Esophagus (tissue), 2 donors: Measurements from ENCODE around the gene PPL. TPM values are rescaled to one million over a fixed set of nuclear protein-coding genes. Genes with fewer than 3 reads are reported as not detected.
"Not testable (repeated sequence)": the region's sequence is repeated elsewhere in the genome, so short reads cannot be mapped to it uniquely, and the experiment has no call there.

Experiments
- H3K27ac ChIP-seq, 2 donors: one replicate each; pipeline ENCODE4 v1.5.1; 2013; ENCODE audit warnings: low read depth in 2 of 2, mild to moderate bottlenecking in 2 of 2, inconsistent platforms in 1 of 2, low read length in 1 of 2, moderate library complexity in 1 of 2
- H3K27me3 ChIP-seq, 2 donors: one replicate each; pipeline ENCODE4 v1.6.1; 2013; ENCODE audit warnings: low read length in 2 of 2, control low read depth in 1 of 2, mild to moderate bottlenecking in 1 of 2; ENCODE audit not compliant: insufficient read depth in 2 of 2, control insufficient read depth in 1 of 2
- H3K36me3 ChIP-seq, 2 donors: one replicate each; pipeline ENCODE4 v1.6.1; 2013; ENCODE audit warnings: low read length in 1 of 2; ENCODE audit not compliant: control insufficient read depth in 2 of 2, insufficient read depth in 2 of 2
- H3K4me1 ChIP-seq, 2 donors: one replicate each; pipeline ENCODE4 v1.6.1; 2013; ENCODE audit warnings: low read length in 1 of 2; ENCODE audit not compliant: control insufficient read depth in 2 of 2, insufficient read depth in 2 of 2
- H3K4me3 ChIP-seq, 2 donors: one replicate each; pipeline ENCODE4 v1.5.1; 2013; ENCODE audit warnings: low read length in 2 of 2, mild to moderate bottlenecking in 2 of 2, low read depth in 1 of 2, moderate library complexity in 1 of 2
- H3K9me3 ChIP-seq, 2 donors: one replicate each; pipeline ENCODE4 v1.6.1; 2013; ENCODE audit warnings: mild to moderate bottlenecking in 2 of 2, low read depth in 1 of 2, low read length in 1 of 2, moderate library complexity in 1 of 2; ENCODE audit not compliant: control insufficient read depth in 2 of 2, insufficient read depth in 1 of 2
- WGBS, 2 donors: extraction: QIAGEN DNeasy Blood & Tissue Kit; methylation state at CpG; one replicate each; pipeline ENCODE4 v1.1.7; 2013; 5-methylcytosine and 5-hydroxymethylcytosine counted together
- polyA plus RNA-seq, 2 donors: library from polyadenylated mRNA; stranded (reverse); fragments of 200-250 nt; gene quantifications; one replicate each; pipeline ENCODE4 v1.2.3, GENCODE V29; 2013
- donor health status: healthy with polysubstance abuse.
- donor health status: Bipolar disorder and iron deficiency.

PPL gene
- polyA plus RNA-seq, 2 donors, result 561 to 739 TPM

DNA sequence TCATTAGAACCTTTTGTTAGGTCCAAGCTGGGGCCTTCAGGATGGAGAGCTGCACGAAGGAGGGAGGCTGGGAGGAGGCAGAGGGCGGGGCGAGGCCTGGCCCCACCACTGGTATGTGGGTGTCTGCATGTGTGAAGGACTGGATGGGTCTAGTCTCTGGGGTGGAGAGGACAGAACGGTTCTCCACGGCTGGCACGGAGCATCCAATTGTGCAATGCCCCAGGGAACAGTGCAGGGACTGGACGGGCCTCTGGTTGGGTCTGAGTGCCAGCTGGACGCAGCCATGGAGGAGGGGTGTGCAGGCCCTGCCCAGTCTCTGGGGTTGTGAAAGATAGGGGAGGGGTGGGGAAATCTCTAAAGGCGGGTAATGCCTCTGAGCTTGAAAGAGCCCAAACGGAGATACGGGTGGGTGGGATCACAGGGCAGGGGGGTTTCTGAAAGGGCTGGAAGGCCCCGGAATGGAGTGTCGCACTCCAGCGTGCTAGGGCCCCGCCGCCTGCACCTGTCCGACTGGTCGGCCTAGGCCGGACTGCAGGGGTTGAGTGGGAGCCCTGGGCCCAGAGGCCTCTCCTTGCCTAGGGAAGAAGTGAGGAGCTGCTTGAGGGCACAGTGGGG is 1.6 kb downstream of the PPL start:
- peak overlapping the region; percentile 95 to 98 for H3K27ac ChIP-seq
- peaks cover 0 to 31% of the 10 kb centered on the region in 2 donors for H3K4me1 ChIP-seq
- WGBS, 2 donors, result 37 to 42% methylated on average over 18 to 19 of the region's 19 CpGs
- H3K36me3 ChIP-seq, result peaks cover 0 to 28% of the 10 kb centered on the region in 2 donors
- peak overlapping the region; percentile 77 to 89 for H3K4me3 ChIP-seq
- H3K9me3 ChIP-seq, result no peaks in the 10 kb centered on the region
- H3K27me3 ChIP-seq, result no peaks in the 10 kb centered on the region

DNA sequence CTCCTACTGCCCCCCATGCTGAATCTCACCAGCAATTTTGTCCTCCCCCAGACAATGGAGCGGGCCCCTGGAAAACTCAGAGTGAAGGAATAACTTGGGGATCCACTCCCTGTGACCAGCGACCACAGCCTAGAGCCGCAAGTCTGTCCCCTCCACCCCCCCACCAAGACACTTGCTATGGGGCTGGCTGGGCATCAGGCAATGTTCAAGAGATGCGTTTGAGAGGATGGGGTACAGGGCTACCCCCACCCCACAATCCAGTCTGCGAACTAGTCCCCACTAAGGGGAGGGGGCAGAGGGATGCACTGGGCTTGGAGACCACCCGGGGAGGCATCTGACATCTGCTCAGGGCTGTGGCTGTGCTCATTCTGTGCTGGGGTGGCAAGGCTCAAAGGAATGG is 2.4 kb downstream of the PPL start:
- peaks cover 0 to 33% of the 10 kb centered on the region in 2 donors for H3K36me3 ChIP-seq
- peak overlapping the region; percentile 95 to 98 for H3K27ac ChIP-seq
- peak overlapping the region; percentile 77 to 89 for H3K4me3 ChIP-seq
- 72 to 77% methylated on average over 6 of the region's 6 CpGs for WGBS, 2 donors
- peaks cover 0 to 36% of the 10 kb centered on the region in 2 donors for H3K4me1 ChIP-seq
- no peaks in the 10 kb centered on the region for H3K9me3 ChIP-seq
- H3K27me3 ChIP-seq, result no peaks in the 10 kb centered on the region

DNA sequence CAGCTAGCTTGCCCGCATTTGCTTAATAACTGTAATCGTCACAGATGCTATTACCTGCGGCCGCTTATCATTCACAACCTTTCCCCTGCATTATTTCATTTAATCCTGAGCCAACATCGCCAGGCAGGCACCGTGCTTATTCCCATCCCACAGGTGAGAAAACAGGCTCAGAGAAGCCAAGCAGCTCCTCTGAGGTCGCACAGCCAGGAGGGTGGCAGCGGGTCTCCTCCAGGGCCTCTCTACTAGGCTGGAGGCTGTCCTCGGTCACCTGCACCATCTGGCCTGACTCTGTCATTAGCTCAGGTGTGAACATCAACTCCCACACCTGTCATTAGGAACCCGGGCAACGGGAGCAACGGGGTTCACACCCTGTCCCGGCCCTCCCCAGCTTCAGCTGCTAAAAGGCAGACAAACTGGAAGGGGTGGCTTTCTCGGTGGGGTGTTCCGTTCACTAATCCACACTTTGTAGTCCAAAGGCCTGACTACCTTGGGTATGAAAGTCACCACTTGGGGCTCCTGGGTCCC is 3.0 kb downstream of the PPL start:
- Histone ChIP-seq H3K9me3 (no peaks in the 10 kb centered on the region), H3K36me3 (peaks cover 0 to 33% of the 10 kb centered on the region in 2 donors), H3K27ac (peak overlapping the region; percentile 95 to 98), H3K27me3 (no peaks in the 10 kb centered on the region), H3K4me3 (peak overlapping the region; percentile 77 to 89), H3K4me1 (peaks cover 0 to 36% of the 10 kb centered on the region in 2 donors)
- 61 to 65% methylated on average over 15 of the region's 15 CpGs for WGBS, 2 donors

DNA sequence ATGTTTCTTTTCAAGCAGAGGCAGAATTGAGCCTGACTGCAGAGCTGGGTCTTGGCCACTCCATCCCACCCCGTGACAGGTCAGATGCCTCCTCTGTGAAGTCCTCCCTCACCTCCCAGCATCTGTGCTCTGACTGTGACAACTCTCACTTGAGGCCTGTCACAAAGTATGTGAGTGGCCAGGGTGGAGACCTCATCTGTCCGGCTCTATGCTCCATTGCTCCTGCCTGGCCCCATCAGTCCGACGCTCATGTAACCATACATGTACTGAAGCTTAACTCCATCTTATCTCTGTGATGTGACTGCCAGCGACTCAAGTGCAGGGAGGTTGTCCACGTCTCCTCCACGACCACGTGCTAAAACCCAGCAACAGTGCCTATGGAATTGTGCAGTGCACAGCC is 3.5 kb downstream of the PPL start:
- Histone ChIP-seq H3K4me3 (peak overlapping the region; percentile 77 to 89), H3K27ac (peak overlapping the region; percentile 95 to 98)
- WGBS, 2 donors, result 59 to 61% methylated on average over 8 of the region's 8 CpGs

DNA sequence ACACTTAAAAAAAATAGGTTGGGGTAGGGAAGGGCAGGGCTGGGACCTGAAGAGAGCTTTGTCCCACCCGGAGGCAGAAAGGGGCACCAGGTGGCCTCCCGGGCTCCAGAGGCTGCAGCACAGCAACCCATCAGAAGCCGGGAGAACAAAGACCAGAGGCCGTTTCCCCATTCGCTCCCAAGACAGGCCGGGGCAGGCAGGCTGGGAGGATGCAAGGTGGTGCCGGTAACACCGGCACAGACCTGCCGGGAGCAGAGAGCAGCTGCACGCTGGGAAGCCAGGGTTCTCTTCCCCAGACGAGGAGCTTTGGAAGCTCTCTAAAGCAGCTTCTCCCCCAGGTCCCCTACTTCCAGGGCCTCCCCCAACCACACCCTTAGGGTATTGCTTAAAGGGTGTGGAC is 5.6 kb downstream of the PPL start:
- H3K27me3 ChIP-seq, result no peaks in the 10 kb centered on the region
- H3K27ac ChIP-seq, result peak overlapping the region; percentile 95 to 98
- no peaks in the 10 kb centered on the region for H3K9me3 ChIP-seq
- peak overlapping the region; percentile 27 to 89 for H3K4me3 ChIP-seq
- WGBS, 2 donors, result 49 to 67% methylated on average over 11 of the region's 11 CpGs
- H3K4me1 ChIP-seq, result peaks cover 0 to 35% of the 10 kb centered on the region in 2 donors
- H3K36me3 ChIP-seq, result peaks cover 0 to 38% of the 10 kb centered on the region in 2 donors

More for the DNA sequence above, 3.5 kb downstream of the PPL start:
- peaks cover 0 to 34% of the 10 kb centered on the region in 2 donors for H3K36me3 ChIP-seq
- no peaks in the 10 kb centered on the region for H3K27me3 ChIP-seq
- H3K4me1 ChIP-seq, result peaks cover 0 to 36% of the 10 kb centered on the region in 2 donors
- no peaks in the 10 kb centered on the region for H3K9me3 ChIP-seq

DNA sequence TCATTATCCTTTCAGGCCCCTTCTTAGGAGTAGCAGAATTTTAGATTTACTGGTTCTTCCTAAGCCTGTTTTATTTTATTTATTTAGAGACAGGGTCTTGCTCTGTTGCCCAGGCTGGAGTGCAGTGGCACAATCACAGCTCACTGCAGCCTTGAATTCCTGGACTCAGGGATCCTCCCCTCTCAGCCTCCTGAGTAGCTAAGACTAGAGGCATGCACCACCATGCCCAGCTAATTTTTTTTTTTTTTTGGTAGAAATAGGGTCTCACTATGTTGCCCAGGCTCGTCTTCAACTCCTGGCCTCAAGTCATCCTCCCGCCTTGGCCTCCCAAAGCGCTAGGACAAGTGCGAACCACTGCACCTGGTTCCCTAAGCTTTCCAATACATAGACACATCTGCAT is 7.3 kb downstream of the PPL start:
- 93% methylated on average over 4 of the region's 4 CpGs for WGBS, 2 donors
- Histone ChIP-seq H3K36me3 (peaks cover 0 to 31% of the 10 kb centered on the region in 2 donors), H3K27ac (peak overlapping the region in 1 of 2 donors; percentile 98)

DNA sequence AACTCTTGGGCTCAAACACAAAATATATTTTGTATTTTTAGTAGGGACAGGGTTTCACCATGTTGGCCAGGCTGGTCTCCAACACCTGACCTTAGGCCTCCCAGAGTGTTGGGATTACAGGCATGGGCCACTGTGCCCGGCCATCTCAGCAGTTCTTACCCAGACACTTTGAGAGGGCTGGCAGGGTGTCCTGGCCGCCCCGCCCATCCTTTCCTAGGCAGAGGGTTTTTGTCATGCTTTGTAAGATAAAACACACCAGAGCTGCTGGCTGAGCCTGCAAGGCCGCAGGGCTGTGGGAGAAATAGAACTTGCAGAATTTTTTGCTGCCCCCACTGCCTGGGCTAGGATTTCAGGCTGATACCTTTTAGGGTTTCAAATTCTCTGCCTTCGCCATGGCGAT is 8.7 kb downstream of the PPL start:
- Histone ChIP-seq H3K4me3 (no peak overlapping the region), H3K4me1 (peaks cover 0 to 27% of the 10 kb centered on the region in 2 donors), H3K36me3 (peaks cover 0 to 27% of the 10 kb centered on the region in 2 donors), H3K27ac (peak overlapping the region; percentile 67 to 77), H3K27me3 (no peaks in the 10 kb centered on the region), H3K9me3 (no peaks in the 10 kb centered on the region)
- 75 to 78% methylated on average over 6 of the region's 6 CpGs for WGBS, 2 donors

More for the DNA sequence above, 7.3 kb downstream of the PPL start:
- peaks cover 0 to 29% of the 10 kb centered on the region in 2 donors for H3K4me1 ChIP-seq
- H3K9me3 ChIP-seq, H3K27me3 ChIP-seq, H3K4me3 ChIP-seq: not testable (repeated sequence)

DNA sequence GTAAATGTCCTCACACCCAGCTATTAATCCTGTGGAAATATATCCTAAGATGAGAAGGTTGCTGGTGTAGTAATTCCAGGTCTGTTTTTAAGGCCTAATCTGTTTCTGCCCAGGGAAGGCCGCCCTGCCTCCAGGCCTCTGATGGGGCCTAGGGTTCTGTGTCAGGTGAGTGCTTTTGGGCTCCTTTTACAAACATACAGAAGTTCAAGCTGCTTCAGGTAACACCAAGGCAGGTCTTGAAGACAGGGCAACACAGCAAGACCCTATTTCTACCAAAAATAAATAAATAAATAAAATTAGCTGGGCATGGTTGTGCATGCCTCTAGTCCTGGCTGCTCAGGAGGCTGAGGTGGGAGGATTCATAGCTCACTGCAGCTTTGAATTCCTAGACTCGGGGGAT is 9.3 kb downstream of the PPL start:
- WGBS, 2 donors, result 64 to 68% methylated on average over 2 of the region's 2 CpGs
- no peaks in the 10 kb centered on the region for H3K9me3 ChIP-seq
- H3K27ac ChIP-seq, result peak overlapping the region; percentile 67 to 77
- no peaks in the 10 kb centered on the region for H3K27me3 ChIP-seq
- H3K4me3 ChIP-seq, result peak overlapping the region in 1 of 2 donors; percentile 10
- peaks cover 0 to 27% of the 10 kb centered on the region in 2 donors for H3K36me3 ChIP-seq
- H3K4me1 ChIP-seq, result peaks cover 0 to 29% of the 10 kb centered on the region in 2 donors

DNA sequence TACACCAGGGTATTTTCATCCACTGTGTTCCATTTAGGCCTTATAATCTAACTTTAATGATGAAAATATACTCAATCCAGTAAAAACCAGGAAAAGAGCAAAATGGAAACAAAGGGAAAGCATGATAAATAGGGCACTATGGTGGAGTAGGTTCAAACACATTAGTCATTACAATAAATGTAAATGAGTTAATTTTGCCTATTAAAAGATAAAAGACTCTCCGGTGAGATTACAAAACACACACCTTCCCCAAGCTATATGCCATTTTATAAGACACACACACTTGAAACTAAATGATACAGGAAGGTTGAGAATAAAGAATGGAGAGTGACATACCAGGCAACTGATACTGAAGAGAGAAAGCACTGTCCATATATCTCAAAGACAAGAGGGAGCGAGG is 10.0 kb downstream of the PPL start:
- WGBS, 2 donors, result 87 to 98% methylated on average over 2 of the region's 2 CpGs
- Histone ChIP-seq H3K27me3 (no peaks in the 10 kb centered on the region), H3K4me3 (peak overlapping the region in 1 of 2 donors; percentile 9), H3K4me1 (peaks cover 3 to 31% of the 10 kb centered on the region in 2 donors), H3K27ac (peak overlapping the region; percentile 56 to 77), H3K36me3 (peaks cover 0 to 30% of the 10 kb centered on the region in 2 donors), H3K9me3 (no peaks in the 10 kb centered on the region)

DNA sequence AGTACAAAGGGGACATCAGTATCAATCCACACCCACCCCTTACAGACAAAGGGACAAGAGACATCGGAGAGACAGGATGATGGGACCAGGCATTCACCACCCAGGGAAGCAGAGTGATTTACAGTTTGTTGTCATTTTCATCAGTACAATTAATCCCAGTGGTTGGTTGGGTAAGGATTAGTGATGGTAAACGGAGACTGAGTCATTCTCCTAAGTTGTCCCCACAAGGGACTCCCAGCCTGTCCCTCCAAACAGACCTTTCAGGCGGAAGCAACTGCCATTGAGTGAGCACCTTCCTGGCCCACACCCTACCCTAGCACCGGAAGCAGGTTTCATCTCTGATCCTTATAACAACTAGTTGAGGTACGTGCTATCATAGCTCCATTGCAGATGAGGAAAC is 11.2 kb downstream of the PPL start:
- peaks cover 7 to 30% of the 10 kb centered on the region in 2 donors for H3K4me1 ChIP-seq
- H3K4me3 ChIP-seq, result peak overlapping the region; percentile 19 to 21
- H3K9me3 ChIP-seq, result no peaks in the 10 kb centered on the region
- 54 to 76% methylated on average over 5 of the region's 5 CpGs for WGBS, 2 donors
- H3K27me3 ChIP-seq, result no peaks in the 10 kb centered on the region
- H3K36me3 ChIP-seq, result peaks cover 0 to 29% of the 10 kb centered on the region in 2 donors
- H3K27ac ChIP-seq, result peak overlapping the region; percentile 91
